Daoy (cell line): ENCODE measurements around the gene BEX2. TPM values are rescaled to one million over a fixed set of nuclear protein-coding genes. Genes with fewer than 3 reads are reported as not detected.
"Not testable (repeated sequence)": the region's sequence is repeated elsewhere in the genome, so short reads cannot be mapped to it uniquely, and the experiment has no call there.

Experiments used
- DNase-seq: peaks from one replicate; pipeline ENCODE4 v3.0.0-alpha.2; 2015; ENCODE audit warnings: low read depth
- total RNA-seq: library from RNA; depleted of rRNA; stranded (reverse); fragments of >200 nt; shearing (Covaris generic); gene quantifications from 2 replicates; pipeline ENCODE4 v1.2.3, GENCODE V29; 2014; rRNA removed

The BEX2 gene
- total RNA-seq = 9.7 and 14.0 TPM in 2 replicates

DNA sequence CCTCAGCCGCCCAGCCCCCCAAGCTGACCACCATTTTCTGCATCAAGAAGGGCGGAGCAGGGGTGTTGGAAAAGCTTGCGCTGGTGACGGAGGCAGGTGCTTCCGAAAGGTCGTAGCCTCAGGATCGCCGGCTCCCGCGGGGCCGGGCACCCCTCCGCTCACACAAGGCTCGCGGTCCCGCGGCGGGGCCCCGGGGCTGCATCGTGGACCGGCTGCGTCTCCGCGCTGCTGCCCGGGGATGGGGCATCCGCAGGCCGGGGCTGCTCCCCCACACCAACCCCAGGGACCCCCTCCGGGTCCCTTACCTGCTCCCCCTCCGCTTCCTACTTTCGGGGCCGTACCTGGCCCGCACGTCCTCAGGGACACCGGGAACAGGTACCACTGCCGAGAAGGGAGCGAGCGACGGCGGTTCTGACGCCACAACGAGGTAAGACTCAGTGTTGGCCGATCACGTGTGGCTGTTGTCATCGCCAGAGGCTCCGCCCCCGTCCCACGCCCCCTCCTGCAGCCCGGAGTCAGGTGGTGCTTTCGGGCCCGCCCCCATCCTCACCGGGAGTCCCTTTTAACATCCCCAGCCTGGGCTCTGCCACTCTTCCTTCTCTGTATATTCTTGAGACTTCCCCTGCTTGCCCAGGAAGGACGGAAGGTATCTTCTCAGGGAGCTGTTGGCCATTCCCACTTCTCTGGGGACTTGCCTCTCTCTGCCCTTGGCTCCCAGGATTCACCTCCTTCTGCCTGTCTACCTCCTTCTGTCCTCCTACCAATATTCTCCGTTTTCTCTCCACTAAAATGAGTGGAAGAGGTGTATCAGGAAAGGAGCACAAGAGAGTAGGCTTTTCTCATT lies at the start of gene BEX2:
BEX2 (minus strand) TSS at position 436 of the 844 bp plus-strand sequence. CDS start 1,014 bp downstream, outside the sequence.
- peak; percentile 81 for DNase-seq

DNA sequence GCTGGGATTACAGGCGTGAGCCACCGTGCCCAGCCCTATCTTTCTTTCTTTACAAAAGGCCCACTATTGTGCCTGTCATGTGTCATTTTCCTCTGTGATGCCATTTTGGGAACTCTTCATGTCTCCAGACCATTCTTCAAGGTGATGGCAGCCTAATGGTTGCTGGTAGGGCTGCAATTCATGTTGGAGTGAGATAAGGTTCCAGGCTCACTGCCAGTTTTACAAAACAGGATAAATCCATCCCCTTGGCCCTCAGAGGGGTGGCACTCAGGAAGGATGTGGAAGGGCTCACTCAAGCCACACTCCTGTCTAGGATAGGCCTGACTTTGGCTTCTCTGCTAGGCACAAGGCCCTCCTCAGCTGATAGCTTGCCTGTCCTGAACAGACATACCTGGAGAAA lies 49.3 kb upstream of the BEX2 start:
- no peak for DNase-seq

DNA sequence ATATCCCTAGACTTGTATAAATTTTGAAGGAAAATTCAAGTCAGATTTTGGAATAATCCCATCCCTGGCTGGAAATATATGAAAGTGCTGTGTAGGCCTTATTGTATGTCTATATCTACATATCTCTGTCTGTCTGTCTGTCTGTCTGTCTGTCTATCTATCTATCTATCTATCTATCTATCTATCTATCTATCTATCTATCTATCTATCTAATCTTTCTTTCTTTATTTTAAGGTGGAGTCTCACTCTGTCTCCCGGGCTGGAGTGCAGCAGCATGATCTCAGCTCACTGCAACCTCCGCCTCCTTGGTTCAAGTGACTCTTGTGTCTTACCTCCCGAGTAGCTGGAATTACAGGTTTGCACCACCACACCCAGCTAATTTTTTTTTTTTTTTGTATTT lies 48.8 kb upstream of the BEX2 start:
- not testable (repeated sequence) for DNase-seq

DNA sequence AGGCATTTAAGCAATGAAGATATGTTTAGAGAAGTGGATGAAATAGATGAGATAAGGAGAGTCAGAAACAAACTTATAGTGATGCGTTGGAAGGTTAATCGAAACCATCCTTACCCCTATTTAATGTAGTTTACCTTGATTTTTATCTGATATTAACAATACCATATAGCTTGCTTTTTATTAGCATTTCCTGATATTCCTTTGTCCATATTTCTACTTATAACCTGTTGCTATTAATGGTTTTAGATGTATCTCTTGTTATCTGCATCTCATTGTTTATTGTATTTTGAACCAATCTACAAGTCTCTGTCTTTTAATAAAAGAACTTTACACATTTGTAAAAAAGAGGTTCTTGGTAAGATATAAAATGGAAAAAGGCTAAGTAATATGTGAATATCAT lies 47.1 kb upstream of the BEX2 start:
- no peak for DNase-seq

DNA sequence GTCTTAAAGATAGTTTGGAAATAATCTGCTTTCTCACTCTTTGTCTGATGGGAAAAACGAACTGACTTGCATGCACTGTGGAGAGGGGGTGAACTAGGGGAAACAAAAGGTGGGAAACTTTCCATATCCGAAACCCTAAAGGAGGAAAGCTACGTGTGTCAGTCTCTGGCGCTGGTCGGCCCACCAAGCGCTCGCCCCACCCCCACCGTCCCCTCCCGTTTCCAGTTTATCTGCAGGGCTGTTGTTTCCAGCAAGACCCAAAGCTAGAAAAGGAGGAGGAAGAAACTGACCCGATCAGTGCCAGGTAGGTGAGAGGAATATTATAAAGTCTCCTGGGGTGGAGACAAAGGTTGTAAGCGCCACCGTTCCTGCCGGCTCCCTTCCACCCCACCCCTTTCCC lies 46.1 kb upstream of the BEX2 start:
- DNase-seq = no peak

DNA sequence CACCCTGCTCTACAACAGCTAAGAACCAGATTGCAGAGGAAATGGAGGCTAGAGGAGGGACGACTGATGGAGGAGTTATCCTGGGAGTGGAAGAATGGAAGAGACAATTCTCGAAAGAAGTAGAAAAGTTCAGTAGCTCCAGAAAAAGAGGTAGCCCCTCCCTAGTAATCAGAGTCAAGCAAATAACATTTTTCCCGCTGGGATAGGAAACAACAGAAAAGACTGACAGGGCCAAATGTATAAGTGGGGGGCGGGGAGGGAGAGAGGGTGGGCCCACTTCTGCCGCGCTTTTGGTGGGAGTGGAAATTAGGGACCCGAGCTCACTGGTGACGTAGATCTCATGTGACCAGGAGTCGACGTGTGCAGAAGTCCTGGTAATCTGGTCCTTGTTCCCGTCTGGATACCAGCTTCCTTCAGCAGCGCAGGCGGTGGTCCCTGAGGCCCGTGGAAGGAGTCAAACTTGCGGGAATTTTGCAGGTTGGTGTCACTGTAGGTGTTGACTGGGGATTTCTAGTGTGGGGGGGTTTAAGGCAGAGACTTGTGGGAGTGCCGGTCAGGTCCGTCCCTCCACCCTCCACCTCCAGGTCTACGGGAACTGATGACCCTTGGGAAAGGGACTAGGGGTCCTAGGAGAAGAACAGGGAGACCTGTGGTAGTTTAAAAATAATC lies 45.5 kb upstream of the BEX2 start, which contains the start of gene TCEAL9:
TCEAL9 (plus strand) TSS at position 377 of the 669 bp plus-strand sequence. CDS start 1,179 bp downstream, outside the sequence.
- peak; percentile 71 for DNase-seq

DNA sequence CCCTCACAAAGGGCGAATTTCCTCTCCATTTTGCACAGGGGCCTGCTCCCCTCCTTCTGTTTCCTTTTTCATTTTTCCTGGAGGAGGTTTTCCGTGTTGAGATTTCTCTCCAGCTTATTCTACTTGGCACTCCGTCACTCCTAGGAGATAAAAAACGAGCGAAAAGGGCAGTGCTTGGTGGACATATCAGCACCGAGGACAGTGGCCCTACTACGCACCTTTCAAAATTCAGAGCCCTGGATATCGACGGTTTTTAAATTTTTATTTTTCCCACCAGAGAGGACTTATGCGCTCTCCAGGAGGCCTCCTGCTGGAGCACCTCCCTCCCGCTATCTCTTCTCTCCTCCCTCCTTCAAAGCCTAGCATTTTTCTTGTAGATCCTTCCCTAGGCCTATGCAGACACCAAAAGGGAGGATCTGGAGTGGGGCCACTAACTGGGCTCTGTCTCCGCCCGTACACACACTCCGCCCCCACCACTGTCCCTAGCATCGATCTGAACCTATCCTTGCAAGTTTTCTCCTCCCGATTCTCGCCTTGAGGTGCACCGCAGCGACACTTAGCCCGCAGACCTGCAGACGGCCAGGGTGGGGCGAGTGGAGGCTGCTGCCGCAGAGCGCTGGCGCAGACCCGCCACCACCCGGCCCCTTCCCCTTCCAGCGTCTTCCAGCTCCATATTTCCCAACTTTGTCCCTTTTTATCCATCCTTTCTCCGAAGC lies 37.0 kb upstream of the BEX2 start:
- DNase-seq = no peak

DNA sequence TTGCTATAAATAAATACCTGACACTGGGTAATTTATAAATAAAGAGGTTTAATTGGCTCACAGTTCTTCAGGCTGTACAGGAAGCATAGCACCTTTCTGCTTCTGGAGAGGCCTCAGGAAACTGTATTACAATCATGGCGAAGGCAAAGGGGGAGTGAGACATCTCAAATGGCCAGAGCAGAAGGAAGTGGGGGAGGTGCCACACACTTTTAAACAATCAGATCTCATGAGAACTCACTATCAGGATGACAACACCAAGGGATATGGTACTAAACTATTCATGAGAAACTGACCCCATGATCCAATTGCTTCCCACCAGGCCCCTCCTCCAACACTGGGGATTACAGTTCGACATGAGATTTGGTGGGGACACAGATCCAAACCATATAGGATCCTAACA lies 33.8 kb upstream of the BEX2 start:
- DNase-seq = no peak

DNA sequence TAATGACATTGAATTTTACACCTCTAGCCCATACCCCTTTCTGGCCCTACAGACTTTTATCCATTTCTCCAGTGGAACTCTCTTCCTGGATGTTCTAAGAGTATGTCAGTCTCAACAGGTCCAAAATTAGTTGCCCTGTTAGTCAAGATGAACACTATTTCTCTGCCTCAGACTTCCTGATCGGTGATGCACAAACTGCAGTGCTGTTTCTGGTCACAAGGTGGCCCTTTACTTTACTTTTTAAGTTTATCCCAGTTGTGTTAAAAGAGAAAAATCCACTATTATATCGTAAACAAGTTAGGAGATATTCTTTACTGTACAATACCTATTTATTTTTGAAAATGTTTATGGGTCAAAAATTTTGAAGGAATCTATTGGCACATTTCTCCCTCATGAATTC lies 32.3 kb upstream of the BEX2 start:
- DNase-seq = peak; percentile 12

DNA sequence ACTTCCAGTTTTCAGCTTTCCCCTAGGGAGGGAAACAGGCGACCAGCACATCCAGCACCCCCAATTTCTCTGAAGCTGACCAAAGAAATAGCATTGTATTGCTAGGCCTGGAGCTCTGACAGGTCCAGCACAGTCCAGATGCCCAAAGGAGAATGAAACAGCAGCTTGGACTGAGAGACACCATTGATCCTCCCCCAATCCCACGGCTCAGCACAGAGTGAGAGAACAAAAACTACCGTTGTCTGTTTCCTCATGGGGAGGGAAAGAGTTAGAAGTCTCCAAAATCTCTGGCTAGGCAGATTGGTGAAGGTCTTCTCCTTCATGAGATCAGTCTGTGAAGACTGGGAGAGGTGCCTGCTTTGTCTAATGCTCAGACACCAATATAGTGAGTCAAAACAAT lies 27.9 kb upstream of the BEX2 start:
- no peak for DNase-seq

DNA sequence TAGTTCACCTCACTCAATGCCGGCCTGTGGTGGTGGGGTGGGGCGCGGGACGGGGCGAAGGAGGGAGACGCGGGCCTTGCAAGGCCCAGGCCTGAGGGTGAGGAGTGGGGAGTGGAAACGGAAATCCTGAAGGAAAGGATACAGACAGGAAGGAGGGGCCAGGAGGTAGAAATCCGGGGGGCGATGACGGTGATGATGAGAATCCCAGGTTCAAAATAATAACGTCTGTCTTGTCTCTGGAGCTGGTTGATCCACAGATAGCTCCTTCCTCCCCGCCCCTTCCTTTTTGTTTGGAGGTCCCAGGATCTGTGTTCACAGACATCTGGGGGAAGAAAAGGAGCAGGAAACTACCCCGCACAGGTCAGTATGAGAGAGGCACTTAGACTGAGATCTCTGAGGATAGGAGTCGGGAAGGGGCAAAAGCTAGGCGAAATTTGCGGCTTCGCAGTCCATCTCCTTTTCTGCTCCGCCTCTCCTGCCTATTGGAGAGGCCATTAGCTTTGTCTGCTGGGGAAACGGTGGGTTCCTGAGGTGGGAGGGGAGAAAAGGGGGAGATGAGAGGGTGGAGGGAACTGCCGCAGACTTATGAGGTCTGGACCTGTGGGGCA lies 20.0 kb upstream of the BEX2 start:
- DNase-seq = no peak

DNA sequence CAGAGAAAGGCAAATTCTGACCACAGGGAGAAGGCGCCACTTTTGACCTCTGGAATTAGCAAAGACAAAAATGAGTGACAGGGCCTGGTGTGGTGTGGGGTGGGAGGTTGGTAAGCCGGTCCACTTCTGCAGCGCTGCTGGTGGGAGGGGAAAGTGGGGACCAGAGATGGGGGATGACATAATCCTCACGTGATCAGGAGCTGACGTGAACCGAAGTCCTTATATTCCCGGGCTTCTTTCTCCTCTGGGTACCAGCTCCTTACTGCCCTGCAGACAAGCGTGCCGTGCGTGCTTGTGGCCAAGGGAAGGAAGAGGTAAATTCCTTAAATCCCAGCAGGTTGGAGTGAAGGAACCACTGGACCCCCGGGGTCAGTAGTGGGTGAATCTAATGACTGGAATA lies 19.2 kb upstream of the BEX2 start, which contains the start of gene TCEAL7:
TCEAL7 (plus strand) TSS at position 249 of the 400 bp plus-strand sequence. CDS start 1,165 bp downstream, outside the sequence.
- no peak for DNase-seq

DNA sequence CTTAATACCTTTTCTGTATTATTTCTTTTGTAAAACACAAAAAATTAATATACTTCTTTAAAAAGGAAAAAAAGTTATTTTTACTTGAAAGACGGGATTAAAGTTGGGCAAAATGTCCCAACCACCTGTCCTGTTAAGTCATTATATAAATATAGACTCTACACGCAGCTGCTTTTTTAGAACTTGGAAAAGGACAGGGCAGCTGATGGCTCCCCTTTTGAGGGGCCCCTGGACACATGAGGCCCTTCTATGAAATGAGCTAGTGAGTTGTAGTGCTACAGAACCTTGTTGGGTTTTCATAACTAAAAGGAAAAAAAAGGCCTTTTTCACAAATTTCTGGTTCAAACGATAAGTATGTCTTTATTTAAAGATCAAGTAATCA lies 600 bp upstream of the BEX2 start:
- DNase-seq = no peak

DNA sequence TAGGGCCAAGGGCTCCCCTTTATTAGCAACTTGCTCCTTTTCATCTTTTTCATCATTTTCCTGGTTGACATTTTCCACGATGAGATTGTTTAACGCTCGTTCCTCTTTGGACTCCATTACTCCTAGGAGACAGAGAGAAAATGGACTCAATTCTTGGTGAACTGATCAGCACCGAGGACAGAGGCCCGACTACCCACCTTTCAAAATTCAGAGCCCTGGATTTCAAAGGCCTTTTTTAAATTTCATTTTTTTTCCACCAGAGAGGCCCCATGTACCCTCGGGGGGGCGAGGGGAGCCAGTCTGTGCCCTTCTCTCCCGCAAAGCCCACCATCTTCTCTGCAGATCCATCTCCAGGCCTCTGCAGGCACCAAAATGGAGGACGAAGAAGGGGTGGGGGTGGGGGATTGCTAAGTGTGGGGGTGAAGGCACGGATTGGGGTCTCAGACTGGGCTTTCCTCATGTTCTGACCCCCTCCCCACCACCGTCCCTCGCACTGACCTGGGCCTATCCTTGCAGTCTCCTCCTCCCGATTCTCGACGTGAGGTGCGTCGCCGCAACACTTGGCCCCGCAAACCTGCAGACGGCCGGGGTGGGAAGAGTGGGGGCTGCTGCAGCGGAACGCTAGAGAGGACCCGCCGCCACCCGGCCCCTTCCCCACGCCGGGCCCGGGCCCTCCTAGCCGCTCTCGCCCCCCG lies 783 bp downstream of the BEX2 start:
- no peak for DNase-seq

DNA sequence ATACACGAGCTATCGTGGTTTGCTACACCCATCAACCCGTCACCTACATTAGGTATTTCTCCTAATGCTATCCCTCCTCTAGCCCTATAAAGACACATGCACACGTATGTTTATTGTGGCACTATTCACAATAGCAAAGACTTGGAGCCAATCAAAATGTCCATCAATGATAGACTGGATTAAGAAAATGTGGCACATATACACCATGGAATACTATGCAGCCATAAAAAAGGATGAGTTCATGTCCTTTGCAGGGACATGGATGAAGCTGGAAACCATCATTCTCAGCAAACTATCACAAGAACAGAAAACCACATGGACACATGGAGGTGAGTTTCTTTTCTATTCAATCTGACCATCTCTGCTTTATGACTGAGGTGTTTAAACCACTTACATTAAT lies 5.1 kb downstream of the BEX2 start:
- not testable (repeated sequence) for DNase-seq

DNA sequence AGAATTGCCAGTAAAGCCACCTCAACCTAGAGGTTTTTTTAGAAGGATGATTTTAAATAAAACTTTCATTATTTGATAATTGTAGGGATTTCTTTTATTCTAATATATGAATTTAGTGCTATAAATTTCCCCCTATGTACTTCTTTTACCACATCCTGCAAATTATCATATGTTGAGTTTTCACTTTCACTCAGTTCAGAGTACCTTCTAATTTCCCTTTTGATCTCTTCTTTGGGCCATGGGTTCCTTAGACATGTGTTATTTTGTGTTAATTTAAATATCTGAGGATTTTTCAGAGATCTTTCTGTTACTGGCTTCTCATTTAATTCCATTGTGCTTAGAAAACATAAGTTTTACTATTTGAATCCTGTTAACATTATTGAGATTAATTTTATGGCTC lies 6.1 kb downstream of the BEX2 start:
- DNase-seq = no peak

DNA sequence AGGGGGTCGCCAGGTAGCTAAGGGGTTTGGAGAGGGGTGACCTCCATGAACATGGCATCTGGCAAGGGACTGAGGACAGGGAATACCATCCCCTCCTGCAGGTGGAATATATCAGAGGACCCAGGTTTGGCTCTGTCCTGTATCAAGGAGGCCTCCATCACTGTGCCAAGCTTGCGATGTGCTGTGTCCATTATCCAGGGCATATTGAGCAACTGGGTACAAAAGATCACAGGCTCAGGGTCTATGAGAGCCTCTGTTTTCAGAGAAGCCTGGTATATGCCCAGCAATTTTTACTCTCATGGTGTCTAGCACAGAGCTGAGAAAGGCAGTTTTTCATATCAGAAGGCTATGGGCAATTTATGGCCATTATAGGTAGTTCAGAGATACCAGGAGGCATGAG lies 17.7 kb downstream of the BEX2 start:
- no peak for DNase-seq

DNA sequence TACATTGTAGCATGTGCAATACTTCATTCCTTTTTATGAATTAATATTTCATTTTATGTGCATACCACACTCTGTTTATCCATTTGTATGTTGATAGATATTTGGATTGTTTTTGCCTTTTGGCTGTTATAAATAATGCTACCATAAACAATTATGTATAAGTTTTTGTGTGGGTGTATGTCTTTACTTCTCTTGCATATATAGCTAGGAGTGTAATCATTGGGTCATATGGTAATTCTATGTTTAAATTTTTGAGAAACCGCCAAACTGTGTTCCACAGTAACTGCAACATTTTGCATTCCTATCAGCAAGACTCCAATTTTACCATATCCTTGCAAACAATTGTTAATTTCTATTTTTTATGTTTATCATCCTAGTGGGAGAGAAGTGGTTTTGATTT lies 31.2 kb downstream of the BEX2 start:
- no peak for DNase-seq

DNA sequence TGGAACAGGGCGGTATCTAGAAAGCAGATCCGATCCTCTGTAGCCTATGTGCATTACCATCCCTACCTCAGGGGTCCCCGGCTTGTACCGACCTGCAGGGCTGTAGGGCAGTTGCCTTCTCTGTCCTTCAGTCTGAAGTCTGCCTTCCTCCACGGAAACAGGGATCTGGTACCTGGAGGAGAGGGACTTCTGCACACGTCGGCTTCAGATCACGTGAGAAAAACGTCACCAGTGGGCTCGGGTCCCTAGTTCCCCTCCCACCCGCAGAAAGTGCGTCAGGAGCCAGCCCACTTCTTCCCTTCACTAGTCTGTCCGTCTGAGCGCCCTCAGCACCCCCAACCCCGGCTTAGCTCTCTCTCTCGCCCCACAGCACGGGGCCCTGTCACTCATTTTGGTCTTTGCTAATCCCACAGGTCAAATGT lies 34.2 kb downstream of the BEX2 start, which contains the start of gene TCEAL5:
TCEAL5 (minus strand) TSS at position 170 of the 422 bp plus-strand sequence. CDS start 2,187 bp downstream, outside the sequence.
- no peak for DNase-seq

DNA sequence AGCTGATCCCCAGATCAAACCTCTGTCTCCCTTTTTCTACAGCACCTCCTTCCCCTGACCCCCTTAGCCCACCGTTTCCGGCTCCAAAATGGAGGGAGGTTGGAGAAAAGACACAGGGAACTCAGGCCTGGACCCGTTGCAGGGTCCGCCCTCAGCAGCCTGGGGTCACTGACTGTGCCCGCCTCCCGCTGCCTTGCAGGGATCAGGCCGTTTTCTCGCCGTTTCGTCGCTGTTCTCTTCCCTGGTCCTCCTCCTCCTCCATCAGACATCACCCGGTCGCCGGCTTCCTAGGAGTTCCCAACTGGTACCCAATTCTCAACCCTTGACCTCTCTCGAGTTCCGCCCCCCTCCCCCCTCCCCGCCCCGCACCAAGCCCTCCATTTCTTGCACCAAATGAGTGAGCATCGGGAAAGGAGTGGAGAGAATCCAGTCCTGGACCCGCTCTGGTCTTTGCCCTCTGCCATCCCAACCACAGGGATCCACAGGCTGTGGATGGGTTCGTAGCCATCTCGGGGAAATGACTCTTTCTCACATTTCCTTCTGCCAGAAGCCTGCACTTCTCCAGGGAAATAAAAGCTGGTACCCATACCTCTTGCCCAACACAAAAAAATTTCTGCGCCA lies 34.7 kb downstream of the BEX2 start:
- DNase-seq = no peak

DNA sequence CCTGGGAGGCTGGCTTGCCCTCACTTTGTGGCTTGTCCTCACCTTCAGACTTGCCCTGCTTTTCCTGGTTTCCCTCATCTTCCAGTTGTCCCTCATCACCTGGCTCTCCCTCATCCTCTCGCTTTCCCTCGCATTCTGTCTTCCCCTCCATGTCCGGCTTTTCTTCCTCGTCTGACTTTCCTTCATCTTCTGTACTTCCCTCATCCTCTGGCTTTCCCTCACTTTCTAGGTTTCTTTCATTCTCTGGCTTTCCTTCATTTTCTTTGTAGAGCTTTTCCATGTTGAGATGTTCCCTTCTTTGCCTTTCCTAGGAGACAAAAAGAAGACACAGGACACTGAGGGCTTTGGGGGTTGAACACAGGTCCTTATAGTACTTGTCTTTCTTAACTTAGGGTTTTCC lies 36.5 kb downstream of the BEX2 start:
- DNase-seq = no peak
